ENCODE measurements around the gene RREB1.

Gene RREB1

DNA sequence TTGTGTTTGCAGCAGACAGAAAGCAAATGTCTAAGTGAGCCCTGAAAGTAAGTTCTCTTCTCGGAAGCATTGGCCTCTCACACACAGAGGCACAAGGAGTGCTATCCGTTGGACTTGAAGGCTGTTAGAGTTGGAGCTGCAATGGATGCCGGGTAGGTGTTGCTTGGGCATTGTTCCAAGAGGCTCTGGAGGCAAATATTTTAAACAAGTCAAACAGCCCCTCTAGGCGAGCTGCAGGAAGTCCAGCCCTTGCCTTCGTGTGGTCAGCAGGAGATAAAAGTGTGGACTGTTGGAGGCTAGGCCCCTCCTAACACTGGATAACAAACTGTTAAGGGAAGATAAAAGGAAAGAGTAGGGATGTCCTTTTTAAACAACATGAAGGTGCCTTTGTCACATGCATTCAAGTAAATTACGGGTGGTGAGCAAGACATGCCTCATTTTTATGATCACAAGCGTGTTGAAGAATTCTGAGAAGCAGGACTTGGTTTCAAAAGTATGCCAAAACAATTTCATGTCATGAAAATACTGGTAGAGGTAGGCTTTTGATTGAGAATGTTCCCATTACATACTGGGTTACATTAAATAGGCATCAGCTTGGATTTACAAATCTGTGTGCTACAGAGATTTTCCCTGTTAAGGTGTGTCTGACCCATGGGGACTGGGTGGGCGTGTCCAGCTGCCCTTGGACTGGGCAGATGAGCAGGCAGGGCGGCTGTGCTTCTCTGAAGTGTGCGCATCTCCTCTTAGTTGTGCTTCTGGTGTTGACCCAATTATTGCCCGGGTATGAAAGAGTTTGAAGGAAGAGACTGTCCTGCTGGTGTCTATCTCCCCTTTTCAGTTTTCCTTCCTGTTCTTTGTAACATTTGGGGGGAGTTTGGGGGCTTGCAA is 57.5 kb downstream of the RREB1 start:
- no peak for DNase-seq

GRCh38 chr6:7165890-7166267 is 58.1 kb downstream of the RREB1 start:
- no peak for DNase-seq

DNA sequence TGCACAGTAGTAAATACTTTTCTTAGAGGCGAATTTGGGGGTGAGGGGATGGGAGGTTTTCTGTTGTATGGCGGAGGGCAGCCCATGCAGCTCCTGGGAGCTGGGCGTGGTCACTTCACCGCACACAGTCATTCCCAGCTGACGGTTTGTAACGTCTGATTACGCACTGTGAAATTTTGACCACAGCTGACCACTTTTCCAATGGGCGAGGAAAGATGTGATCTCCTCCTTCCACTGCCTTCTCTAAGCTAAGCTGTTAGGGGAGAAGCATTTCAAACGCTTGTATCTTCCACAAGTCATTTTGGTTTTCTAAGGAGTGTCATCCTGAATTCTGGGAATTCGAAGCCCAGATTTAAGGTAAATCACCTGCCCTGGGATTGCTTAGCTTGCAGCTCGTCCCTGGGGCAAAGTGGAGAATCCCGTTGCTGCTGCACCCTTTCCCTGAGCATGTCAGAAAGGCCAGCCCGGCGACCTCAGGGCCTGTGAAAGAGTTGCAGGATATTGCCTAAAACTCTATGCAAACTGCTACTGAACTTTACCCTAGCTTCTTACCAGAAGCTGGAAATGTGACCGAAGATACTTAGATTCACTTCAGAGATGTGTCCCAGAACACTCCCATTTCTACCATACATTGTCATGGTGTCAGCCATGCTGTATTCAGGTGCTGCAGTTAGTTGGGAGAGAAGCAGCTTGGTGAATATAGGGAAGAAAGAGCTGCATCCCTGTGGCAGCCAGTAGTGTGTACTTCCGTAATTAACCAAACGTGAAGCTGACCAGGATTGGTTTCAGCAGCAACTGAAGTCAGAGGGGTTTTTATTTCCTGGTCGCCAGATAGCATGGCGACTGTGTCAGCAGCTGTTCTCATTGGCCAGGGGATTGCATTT is 58.9 kb downstream of the RREB1 start:
- DNase-seq = no peak

GRCh38 chr6:7169296-7169721 is 61.5 kb downstream of the RREB1 start:
- DNase-seq = no peak

DNA sequence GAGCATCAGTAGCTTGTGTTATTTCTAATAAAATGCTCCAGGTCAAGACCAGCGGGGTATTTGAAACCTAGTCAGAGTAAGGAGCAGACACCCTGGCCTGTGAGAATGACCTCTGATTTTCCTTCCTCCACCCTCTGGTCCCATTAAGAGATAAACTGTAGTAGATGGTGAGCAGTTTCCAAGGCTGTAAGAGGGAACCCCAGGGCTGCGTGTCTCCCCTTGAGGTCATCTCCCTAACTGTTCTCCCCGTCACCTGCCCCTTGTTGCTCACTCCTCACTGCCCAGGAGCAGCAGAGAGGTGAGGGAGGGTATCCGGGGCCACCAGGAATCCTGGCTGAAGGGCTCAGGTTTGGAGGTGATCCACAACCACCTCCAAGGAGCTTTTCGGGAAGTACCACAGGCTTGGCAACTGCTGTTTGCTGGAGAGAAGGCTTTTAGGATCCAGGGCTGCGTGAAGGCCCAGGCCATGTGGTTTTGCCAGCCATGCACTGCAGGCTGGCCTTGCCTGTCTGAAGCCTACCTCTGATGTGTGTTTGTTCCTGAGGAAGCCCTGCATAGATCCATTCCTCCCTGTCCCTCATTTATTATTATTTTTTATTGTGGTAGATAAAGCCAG is 62.5 kb downstream of the RREB1 start:
- DNase-seq = no peak

DNA sequence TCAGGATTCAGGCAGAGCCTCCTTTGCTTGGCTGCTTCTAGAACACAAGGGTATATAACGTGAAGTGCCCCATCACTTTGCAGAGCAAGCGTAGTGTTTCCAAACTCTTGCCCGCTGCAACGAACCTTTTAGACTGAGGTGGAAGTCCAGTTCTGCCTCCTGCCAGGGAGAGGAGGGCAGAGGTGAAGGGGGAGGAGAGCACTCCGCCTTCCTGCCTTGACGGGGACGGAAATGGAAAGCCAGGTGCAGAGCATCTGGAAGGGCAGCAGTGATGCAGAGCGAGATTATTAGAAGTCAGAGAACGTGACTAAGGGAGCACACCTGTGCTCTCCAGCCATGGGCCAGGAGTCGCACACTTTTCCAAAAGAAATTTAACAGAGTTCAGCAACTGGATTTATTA is 63.4 kb downstream of the RREB1 start:
- no peak for DNase-seq

DNA sequence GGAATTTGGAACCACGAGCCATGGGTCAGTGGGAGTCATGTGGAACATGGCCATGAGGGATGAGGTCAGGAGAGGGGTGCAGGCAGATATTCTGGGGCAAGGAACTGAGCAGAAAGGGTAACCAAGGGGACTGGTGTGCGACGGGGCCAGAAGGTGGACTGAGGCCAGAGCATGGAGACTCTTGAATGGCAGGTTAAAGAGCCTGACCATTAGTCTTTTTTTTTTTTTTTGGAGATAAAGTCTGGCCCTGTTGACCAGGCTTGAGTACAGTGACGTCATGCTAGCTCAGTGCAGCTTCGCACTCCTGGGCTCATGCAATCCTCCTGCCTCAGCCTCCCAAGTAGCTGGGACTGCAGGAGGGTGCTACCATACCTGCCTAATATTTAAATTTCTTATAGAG is 64.0 kb downstream of the RREB1 start:
- no peak for DNase-seq

GRCh38 chr6:7172649-7173048 is 64.9 kb downstream of the RREB1 start:
- no peak for DNase-seq

- DNase-seq = no peak
These were observed 66.2 kb downstream of the RREB1 start for GRCh38 chr6:7173843-7174503.

DNA sequence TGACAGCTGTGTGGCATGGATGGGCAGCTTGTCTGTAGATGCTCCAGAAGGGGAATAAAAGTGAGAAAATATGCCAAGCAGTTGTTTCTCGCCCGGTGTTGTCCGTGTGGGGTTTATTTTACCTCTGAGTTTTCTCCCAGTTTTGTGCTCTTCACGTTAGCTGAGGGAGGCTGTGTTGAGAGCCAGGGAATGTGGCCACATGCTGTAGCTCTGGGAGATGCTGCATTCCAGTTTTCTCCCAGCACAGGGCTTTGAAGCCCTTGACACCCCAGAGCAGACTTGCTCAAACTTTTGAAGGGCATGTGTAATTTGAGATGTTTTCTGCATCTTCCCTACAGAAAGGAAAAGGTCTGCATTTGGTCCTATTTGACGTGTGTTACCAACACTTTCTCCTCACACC is 67.7 kb downstream of the RREB1 start:
- DNase-seq = no peak

DNA sequence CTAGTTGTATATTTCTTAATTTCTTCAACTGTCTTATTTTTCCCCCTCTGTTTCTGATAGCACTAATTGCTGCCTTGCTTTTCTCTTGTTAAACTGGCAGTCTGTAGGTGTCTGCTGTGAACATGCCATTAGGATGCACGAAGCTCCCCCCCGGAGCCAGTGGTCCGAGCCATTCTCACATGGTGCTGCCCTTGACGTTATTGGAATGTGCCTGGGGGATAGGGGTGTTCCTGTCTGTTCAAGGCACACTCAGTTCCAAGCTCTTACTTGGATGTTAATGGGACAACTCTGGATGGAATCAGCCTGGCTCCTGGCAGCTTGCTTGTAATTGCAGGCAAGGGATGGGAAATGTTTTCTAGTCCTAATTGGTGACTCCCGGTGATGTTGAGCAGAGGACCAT is 68.4 kb downstream of the RREB1 start:
- DNase-seq = no peak

DNA sequence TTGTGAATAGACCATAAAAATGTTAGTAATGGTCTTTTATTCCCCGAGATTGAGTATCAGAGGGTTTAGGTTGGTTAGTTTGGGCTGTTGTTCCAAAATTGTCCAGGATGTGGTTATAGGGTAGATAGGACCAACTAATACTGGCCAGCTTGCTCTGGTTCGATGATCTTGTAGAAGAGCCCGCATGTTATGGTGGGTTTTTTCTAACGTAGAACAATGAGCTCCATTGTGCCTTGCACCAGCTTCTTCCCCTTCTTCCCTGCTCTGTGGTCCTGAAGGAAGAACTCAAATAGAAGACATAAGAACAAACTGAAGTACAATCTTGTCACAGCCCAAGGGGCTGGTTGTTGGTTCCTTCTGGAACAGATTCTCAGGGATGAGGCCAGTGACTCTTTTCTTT is 70.5 kb downstream of the RREB1 start:
- no peak for DNase-seq

GRCh38 chr6:7180751-7181150 is 73.0 kb downstream of the RREB1 start:
- no peak for DNase-seq

DNA sequence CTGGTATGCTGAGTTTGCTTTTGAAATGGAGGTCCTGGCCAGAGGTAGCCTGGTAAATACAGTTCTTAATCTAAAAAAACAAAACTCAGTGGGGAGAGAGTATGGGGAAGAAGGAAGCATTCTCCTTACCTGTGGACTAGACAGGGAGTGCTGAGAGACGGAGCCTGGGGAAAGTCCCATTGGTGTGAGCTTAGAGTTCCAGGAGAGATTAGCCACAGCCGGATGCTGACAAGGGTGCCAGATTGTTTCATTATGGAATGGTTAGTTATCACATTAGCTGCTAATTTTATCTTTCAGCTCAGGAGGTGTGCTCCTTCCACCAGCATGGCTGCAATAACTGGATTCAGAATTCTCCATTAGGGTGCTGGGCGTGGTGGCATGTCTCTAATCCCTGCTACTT is 75.9 kb downstream of the RREB1 start:
- no peak for DNase-seq

DNA sequence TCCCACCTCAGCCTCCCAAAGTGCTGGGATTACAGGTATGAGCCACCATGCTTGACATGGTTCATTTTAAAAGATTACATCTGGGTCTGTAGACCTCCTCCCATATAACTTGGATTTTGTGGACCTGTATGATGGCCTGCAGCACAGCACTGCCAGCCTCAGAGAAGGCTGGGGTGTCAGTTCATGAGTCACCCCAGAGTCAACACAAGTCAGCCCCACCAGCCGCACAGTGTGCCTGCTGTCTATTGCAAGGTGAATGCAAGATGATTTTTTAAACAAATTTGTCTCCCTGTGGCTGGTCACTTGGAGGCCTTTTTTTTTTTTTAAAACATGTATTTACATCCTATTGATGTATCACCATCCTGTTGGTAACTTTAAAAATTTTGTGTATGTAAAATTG is 76.7 kb downstream of the RREB1 start:
- DNase-seq = no peak

GRCh38 chr6:7185561-7185960 is 77.8 kb downstream of the RREB1 start:
- DNase-seq = no peak

- no peak for DNase-seq
These were observed 80.7 kb downstream of the RREB1 start for GRCh38 chr6:7188492-7188891.

DNA sequence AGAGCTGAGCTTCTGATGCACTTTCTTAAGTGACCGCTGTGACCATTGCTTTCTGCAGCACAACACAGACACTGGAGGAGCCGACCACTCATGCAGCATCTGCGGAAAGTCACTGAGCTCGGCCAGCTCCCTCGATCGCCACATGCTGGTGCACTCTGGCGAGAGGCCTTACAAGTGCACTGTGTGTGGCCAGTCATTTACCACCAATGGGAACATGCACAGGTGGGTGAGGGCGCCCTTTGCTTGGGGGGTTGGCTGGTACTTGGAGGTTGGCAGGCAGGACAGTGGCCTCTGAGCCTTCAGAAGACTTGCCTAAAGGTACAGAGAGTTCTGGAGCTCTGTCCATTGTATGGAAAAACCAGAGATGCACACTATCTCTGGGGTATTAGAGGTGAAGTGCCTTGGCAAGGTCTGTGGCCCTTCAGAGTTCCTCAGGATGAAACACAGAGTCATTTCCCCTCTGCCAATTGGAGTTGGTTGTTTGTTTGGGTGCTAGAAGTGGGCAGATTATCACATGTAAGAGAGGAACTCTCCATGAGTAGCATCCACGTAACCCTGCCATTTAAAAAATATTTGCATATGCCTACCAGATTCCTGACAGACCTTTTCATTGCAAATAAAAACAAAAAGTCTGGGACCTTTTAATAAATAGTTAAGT is 81.5 kb downstream of the RREB1 start:
- DNase-seq = no peak

DNA sequence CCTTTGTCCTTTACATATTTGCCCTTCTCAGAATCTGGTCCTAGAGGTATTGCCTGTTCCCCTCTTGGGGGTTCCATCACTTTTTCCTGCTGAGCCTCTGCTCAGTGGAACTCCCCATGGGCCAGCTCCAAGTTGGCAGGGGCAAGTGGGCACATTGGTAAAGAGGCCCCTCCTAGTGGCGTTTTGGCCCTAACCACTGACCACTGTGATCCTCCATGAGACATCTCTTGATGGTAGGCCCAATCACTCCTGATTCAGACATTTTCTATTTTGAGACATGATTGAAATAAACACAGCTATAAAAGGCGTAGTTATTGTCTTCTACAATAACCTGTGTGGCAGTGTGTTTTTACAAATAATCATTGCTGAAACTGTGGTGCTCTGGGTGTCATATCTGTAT is 83.0 kb downstream of the RREB1 start:
- DNase-seq = no peak

GRCh38 chr6:7193122-7193521 is 85.4 kb downstream of the RREB1 start:
- peak in 1 of 2 donors; percentile 14 for DNase-seq

DNA sequence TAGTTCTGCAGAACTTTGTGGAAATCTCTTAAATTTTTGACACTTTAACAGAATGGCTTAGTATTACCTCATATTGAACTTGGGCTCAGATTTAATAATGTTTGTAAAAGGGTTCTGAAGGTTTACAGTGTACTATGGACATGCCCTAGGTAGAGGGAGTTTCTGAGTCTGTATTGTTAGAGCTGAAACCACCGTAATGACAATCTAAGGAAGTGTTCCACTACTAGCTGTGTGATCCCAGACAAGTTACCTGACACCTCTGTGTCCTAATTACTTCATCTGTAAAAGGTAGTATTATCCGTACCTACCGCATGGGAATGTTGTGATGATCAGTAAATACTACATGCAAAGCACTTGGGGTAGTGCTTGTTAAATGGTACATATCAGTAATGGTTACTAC is 86.9 kb downstream of the RREB1 start:
- no peak for DNase-seq

DNA sequence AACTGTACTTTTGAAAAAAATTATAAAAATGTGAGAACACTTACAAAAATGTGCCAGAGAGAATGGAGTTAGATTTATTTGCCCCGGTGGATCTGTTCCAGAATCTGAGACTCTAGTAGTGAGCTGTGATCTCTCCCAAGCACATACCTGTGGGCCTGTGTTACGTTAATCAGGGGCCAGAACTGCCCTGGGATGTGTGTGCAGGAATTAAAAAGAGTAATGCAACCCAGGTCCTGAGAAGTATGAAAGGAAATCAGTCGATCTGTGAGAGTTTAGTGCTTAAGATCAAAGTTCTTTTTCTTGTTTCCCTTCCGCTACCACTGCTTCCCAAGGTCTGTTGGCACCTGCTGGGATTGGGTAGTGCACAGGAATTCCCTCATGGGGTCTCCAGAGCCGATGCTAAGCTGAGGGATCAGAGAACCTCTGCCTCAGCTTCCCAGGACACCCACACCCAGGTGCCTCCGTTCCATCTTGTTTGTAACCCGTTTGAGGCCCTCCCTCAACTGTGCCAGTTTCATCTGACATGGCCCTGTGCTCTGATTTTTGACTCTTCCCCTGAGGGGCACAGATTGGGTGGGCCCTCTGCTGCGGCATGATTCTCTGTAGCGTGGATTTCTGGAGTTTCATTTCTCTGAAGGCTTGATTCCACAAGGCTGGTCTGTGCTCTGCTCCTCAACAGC is 87.7 kb downstream of the RREB1 start:
- no peak for DNase-seq
